GM23338 (cell line): Measurements from ENCODE around the gene POMC. TPM values are rescaled to one million over a fixed set of nuclear protein-coding genes. Genes with fewer than 3 reads are reported as not detected.
A peak's percentile ranks its signal among the peaks of the same experiment; 100 is the strongest.
"Not testable (repeated sequence)": the region's sequence is repeated elsewhere in the genome, so short reads cannot be mapped to it uniquely, and the experiment has no call there.

Experiments used
- ATAC-seq: fragments of 200-7000 bp; cut with Tn5 transposase; 3 replicates; pipeline ENCODE4 v1.9.1; 2020
- DNase-seq: peaks from one replicate; pipeline ENCODE4 v3.0.0-alpha.2; 2015; ENCODE audit warnings: low spot score
- H2AFZ ChIP-seq: fragments of 200-600 bp; sonication (generic); 2 replicates; pipeline ENCODE4 v1.8.0; 2016; ENCODE audit warnings: antibody characterized with exemption, mild to moderate bottlenecking, moderate library complexity
- H3F3A ChIP-seq: fragments of 200-600 bp; sonication (generic); replicated peaks from 2 replicates; pipeline ENCODE4 v1.8.0; 2017; ENCODE audit warnings: antibody characterized with exemption, mixed run types, low read depth
- H3K27ac ChIP-seq: fragments of 200-600 bp; sonication (generic); 2 replicates; pipeline ENCODE4 v1.6.1; 2016; ENCODE audit warnings: low read depth
- H3K27me3 ChIP-seq: fragments of 200-600 bp; sonication (generic); 2 replicates; pipeline ENCODE4 v1.8.0; 2016; ENCODE audit warnings: mild to moderate bottlenecking, mixed run types, moderate library complexity; ENCODE audit not compliant: insufficient read depth
- H3K36me3 ChIP-seq: fragments of 200-600 bp; sonication (generic); 2 replicates; pipeline ENCODE4 v1.8.0; 2016; ENCODE audit warnings: mild to moderate bottlenecking; ENCODE audit not compliant: insufficient read depth
- H3K4me1 ChIP-seq: fragments of 200-600 bp; sonication (generic); 2 replicates; pipeline ENCODE4 v1.8.0; 2016; ENCODE audit warnings: mild to moderate bottlenecking, moderate library complexity; ENCODE audit not compliant: insufficient read depth
- H3K4me2 ChIP-seq: fragments of 200-600 bp; sonication (generic); 2 replicates; pipeline ENCODE4 v1.7.1; 2017; ENCODE audit warnings: mixed run types
- H3K4me3 ChIP-seq: fragments of 200-600 bp; sonication (generic); 2 replicates; pipeline ENCODE4 v1.6.1; 2016; ENCODE audit warnings: mixed run types
- H3K79me2 ChIP-seq: fragments of 200-600 bp; sonication (generic); replicated peaks from 2 replicates; pipeline ENCODE4 v1.8.0; 2017; ENCODE audit warnings: mild to moderate bottlenecking; ENCODE audit not compliant: insufficient read depth
- H3K9me2 ChIP-seq: fragments of 200-600 bp; sonication (generic); 2 replicates; pipeline ENCODE4 v1.8.0; 2017; ENCODE audit not compliant: insufficient read depth
- H4K20me1 ChIP-seq: fragments of 200-600 bp; sonication (generic); replicated peaks from 2 replicates; pipeline ENCODE4 v1.8.0; 2017; ENCODE audit warnings: mild to moderate bottlenecking; ENCODE audit not compliant: insufficient read depth
- H3K27ac Mint-ChIP-seq: 2 replicates; pipeline ENCODE4 v1.8.0; 2020; ENCODE audit warnings: inconsistent platforms, mild to moderate bottlenecking, moderate library complexity, mixed read lengths
- H3K27me3 Mint-ChIP-seq: 3 replicates; pipeline ENCODE4 v1.8.0; 2022; ENCODE audit warnings: low read depth, mild to moderate bottlenecking, moderate library complexity, mixed read lengths, inconsistent platforms; ENCODE audit not compliant: insufficient read depth, poor library complexity
- H3K36me3 Mint-ChIP-seq: 3 replicates; pipeline ENCODE4 v1.8.0; 2021; ENCODE audit warnings: low read depth, mild to moderate bottlenecking, inconsistent platforms, moderate library complexity, mixed read lengths
- H3K4me1 Mint-ChIP-seq: 3 replicates; pipeline ENCODE4 v1.8.0; 2020; ENCODE audit warnings: mild to moderate bottlenecking, inconsistent platforms, mixed read lengths
- H3K4me3 Mint-ChIP-seq: 3 replicates; pipeline ENCODE4 v1.8.0; 2021; ENCODE audit warnings: moderate library complexity, mild to moderate bottlenecking, inconsistent platforms, mixed read lengths
- H3K9me3 Mint-ChIP-seq: 3 replicates; pipeline ENCODE4 v1.8.0; 2020; ENCODE audit warnings: moderate library complexity, mild to moderate bottlenecking, inconsistent platforms, mixed read lengths
- CREB1 ChIP-seq: fragments of 250-450 bp; sonication (Bioruptor Pico); IDR thresholded peaks from 2 replicates; pipeline ENCODE4 v1.5.0; 2020; ENCODE audit warnings: low read depth, mild to moderate bottlenecking, moderate library complexity
- EZH2 ChIP-seq: fragments of 200-600 bp; sonication (generic); IDR thresholded peaks from one replicate; pipeline ENCODE4 v1.8.0; 2017; ENCODE audit warnings: antibody characterized with exemption, mild to moderate bottlenecking, low read depth; ENCODE audit not compliant: unreplicated experiment
- EZH2phosphoT487 ChIP-seq: fragments of 200-600 bp; sonication (generic); IDR thresholded peaks from one replicate; pipeline ENCODE4 v1.8.1; 2018; ENCODE audit warnings: antibody characterized with exemption; ENCODE audit not compliant: unreplicated experiment
- NANOG ChIP-seq: IDR thresholded peaks from 2 replicates; pipeline ENCODE4 v1.6.1; 2016; ENCODE audit warnings: antibody characterized with exemption, borderline replicate concordance
- POLR2AphosphoS5 ChIP-seq: IDR thresholded peaks from 2 replicates; pipeline ENCODE4 v1.6.1; 2016; ENCODE audit warnings: antibody characterized with exemption, low read depth
- STAT1 ChIP-seq: IDR thresholded peaks from one replicate; pipeline ENCODE4 v1.6.1; 2016; ENCODE audit warnings: antibody characterized with exemption; ENCODE audit not compliant: unreplicated experiment
- ZNF331 ChIP-seq: fragments of 250-450 bp; sonication (Bioruptor Pico); IDR thresholded peaks from 2 replicates; pipeline ENCODE4 v1.5.0; 2020; ENCODE audit warnings: low read depth, mild to moderate bottlenecking, moderate library complexity
- polyA plus RNA-seq: library from polyadenylated mRNA; unstranded; fragments of >200 nt; fragmentation: Nextera tagmentation; extraction: Ambion mirVana; gene quantifications from 2 replicates; pipeline ENCODE4 v1.2.1, GENCODE V29; 2016
- total RNA-seq: library from RNA; depleted of rRNA; stranded (reverse); fragments of >200 nt; shearing (Covaris generic); gene quantifications from 2 replicates; pipeline ENCODE4 v1.2.3, GENCODE V29; 2014
- TF ChIP-seq, protein P1 (sequence below): fragments of 250-450 bp; sonication (Bioruptor Pico); IDR thresholded peaks from 2 replicates; pipeline ENCODE4 v1.5.0; 2020; ENCODE audit warnings: mild to moderate bottlenecking, moderate library complexity
- TF ChIP-seq, protein P2 (sequence below): IDR thresholded peaks from one replicate; pipeline ENCODE4 v1.6.1; 2018; ENCODE audit warnings: antibody characterized with exemption; ENCODE audit not compliant: unreplicated experiment

Gene POMC
- total and polyA plus RNA-seq, 2 experiments from 2014 or later, result 8.5 to 12.3 TPM

DNA sequence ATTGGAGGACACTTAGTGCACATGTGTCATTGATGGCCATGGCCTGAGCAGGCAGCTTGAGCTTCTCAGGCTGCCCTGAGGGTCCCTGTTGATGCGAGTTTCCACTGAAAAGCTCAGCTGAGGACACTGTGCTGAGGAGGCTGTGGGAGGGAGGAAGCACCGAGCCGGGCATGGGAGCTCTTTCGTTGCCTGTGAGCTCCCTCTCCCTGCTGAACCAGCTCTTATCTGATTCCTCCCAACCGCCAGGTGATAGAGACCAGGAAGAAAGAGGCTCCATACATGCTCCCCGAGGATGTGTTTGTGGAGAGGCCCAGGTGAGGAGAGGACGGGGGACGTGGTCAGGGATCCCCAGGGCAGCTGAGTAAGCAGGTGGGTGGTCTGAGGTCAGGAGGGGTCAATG, 27.3 kb downstream of the POMC start (continued):
- TF ChIP-seq, protein P1, sequence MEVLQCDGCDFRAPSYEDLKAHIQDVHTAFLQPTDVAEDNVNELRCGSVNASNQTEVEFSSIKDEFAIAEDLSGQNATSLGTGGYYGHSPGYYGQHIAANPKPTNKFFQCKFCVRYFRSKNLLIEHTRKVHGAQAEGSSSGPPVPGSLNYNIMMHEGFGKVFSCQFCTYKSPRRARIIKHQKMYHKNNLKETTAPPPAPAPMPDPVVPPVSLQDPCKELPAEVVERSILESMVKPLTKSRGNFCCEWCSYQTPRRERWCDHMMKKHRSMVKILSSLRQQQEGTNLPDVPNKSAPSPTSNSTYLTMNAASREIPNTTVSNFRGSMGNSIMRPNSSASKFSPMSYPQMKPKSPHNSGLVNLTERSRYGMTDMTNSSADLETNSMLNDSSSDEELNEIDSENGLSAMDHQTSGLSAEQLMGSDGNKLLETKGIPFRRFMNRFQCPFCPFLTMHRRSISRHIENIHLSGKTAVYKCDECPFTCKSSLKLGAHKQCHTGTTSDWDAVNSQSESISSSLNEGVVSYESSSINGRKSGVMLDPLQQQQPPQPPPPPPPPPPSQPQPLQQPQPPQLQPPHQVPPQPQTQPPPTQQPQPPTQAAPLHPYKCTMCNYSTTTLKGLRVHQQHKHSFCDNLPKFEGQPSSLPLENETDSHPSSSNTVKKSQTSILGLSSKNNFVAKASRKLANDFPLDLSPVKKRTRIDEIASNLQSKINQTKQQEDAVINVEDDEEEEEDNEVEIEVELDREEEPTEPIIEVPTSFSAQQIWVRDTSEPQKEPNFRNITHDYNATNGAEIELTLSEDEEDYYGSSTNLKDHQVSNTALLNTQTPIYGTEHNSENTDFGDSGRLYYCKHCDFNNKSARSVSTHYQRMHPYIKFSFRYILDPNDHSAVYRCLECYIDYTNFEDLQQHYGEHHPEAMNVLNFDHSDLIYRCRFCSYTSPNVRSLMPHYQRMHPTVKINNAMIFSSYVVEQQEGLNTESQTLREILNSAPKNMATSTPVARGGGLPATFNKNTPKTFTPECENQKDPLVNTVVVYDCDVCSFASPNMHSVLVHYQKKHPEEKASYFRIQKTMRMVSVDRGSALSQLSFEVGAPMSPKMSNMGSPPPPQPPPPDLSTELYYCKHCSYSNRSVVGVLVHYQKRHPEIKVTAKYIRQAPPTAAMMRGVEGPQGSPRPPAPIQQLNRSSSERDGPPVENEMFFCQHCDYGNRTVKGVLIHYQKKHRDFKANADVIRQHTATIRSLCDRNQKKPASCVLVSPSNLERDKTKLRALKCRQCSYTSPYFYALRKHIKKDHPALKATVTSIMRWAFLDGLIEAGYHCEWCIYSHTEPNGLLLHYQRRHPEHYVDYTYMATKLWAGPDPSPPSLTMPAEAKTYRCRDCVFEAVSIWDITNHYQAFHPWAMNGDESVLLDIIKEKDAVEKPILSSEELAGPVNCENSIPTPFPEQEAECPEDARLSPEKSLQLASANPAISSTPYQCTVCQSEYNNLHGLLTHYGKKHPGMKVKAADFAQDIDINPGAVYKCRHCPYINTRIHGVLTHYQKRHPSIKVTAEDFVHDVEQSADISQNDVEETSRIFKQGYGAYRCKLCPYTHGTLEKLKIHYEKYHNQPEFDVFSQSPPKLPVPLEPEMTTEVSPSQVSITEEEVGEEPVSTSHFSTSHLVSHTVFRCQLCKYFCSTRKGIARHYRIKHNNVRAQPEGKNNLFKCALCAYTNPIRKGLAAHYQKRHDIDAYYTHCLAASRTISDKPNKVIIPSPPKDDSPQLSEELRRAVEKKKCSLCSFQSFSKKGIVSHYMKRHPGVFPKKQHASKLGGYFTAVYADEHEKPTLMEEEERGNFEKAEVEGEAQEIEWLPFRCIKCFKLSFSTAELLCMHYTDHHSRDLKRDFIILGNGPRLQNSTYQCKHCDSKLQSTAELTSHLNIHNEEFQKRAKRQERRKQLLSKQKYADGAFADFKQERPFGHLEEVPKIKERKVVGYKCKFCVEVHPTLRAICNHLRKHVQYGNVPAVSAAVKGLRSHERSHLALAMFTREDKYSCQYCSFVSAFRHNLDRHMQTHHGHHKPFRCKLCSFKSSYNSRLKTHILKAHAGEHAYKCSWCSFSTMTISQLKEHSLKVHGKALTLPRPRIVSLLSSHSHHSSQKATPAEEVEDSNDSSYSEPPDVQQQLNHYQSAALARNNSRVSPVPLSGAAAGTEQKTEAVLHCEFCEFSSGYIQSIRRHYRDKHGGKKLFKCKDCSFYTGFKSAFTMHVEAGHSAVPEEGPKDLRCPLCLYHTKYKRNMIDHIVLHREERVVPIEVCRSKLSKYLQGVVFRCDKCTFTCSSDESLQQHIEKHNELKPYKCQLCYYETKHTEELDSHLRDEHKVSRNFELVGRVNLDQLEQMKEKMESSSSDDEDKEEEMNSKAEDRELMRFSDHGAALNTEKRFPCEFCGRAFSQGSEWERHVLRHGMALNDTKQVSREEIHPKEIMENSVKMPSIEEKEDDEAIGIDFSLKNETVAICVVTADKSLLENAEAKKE, result no peak
- TF ChIP-seq EZH2phosphoT487 (no peak), STAT1 (no peak)

DNA sequence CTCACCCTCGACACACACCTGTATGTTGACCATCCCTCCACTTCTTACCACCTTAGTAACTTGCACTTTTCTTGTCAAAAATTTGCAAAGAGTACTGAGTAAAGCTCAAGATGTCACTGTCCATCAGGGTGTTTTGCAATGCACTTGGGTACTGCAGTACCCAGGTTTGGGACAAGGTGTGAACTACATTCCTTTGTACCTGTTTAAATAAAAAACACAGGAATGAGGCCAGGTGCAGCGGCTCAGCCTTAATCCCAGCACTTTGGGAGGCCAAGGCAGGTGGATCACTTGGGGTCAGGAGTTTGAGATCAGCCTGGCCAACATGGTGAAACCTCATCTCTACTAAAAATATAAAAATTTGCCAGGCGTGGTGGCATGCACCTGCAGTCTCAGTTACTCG, 27.8 kb downstream of the POMC start:
- not testable (repeated sequence) for H3K27ac Mint-ChIP-seq, H3F3A ChIP-seq, H3K27ac ChIP-seq, H3K4me1 Mint-ChIP-seq, H4K20me1 ChIP-seq, H3K4me2 ChIP-seq, H3K27me3 Mint-ChIP-seq, H3K4me3 ChIP-seq, H3K79me2 ChIP-seq, ATAC-seq, H3K36me3 ChIP-seq, H3K4me1 ChIP-seq, H3K27me3 ChIP-seq, H3K4me3 Mint-ChIP-seq, H2AFZ ChIP-seq, H3K9me2 ChIP-seq, H3K36me3 Mint-ChIP-seq, DNase-seq, H3K9me3 Mint-ChIP-seq

DNA sequence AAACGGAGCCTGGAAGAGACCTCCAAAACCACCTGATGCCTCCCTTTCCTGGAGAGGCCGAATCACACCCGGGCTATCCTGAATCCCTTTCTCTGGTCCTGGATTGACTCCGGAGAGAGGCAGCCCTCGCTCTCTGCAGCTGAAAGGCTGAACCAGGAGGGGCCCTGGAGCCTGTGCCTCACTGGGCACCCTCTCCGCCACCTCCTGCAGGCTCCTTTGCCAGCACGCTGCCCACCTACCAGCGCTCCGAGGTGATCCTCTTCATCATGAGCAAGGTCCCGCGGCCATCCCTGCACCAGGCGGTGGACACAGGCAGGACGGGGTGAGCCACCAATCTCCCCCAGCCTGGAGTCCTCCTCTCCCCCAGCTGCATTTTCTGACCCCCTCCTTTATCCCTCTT, 35.7 kb downstream of the POMC start:
- no peak overlapping the region for H3K27ac Mint-ChIP-seq
- no peaks in the 10 kb centered on the region for H3K79me2 ChIP-seq
- ATAC-seq, result no peak
- H3K4me1 Mint-ChIP-seq, result peaks cover 9% of the 10 kb centered on the region
- H3K27me3 Mint-ChIP-seq, result peaks cover 26% of the 10 kb centered on the region
- H3K9me3 Mint-ChIP-seq, result no peaks in the 10 kb centered on the region; the same call in 2 of the 3 replicates
- H3F3A ChIP-seq, result no peaks in the 10 kb centered on the region
- DNase-seq, result no peak
- H3K27ac ChIP-seq, result no peak overlapping the region
- H3K27me3 ChIP-seq, result peaks cover 32% of the 10 kb centered on the region
- no peak overlapping the region for H3K4me3 Mint-ChIP-seq
- H3K9me2 ChIP-seq, result no peaks in the 10 kb centered on the region
- peaks cover 8% of the 10 kb centered on the region for H3K4me1 ChIP-seq
- H3K4me3 ChIP-seq, result peak overlapping the region; percentile 57; the same call in 1 of the 2 replicates
- no peaks in the 10 kb centered on the region for H3K36me3 ChIP-seq
- H3K36me3 Mint-ChIP-seq, result no peaks in the 10 kb centered on the region; the same call in 2 of the 3 replicates
- H2AFZ ChIP-seq, result no peak overlapping the region
- H4K20me1 ChIP-seq, result no peaks in the 10 kb centered on the region; the same call in 1 of the 2 replicates
- H3K4me2 ChIP-seq, result peak overlapping the region; percentile 89
- no peak for TF ChIP-seq CREB1 (CRISPR knock-in tag)
- TF ChIP-seq EZH2, result no peak
- no peak for TF ChIP-seq POLR2AphosphoS5
- no peak for TF ChIP-seq EZH2phosphoT487
- no peak for TF ChIP-seq ZNF331
- no peak for TF ChIP-seq NANOG
- TF ChIP-seq, protein P2, sequence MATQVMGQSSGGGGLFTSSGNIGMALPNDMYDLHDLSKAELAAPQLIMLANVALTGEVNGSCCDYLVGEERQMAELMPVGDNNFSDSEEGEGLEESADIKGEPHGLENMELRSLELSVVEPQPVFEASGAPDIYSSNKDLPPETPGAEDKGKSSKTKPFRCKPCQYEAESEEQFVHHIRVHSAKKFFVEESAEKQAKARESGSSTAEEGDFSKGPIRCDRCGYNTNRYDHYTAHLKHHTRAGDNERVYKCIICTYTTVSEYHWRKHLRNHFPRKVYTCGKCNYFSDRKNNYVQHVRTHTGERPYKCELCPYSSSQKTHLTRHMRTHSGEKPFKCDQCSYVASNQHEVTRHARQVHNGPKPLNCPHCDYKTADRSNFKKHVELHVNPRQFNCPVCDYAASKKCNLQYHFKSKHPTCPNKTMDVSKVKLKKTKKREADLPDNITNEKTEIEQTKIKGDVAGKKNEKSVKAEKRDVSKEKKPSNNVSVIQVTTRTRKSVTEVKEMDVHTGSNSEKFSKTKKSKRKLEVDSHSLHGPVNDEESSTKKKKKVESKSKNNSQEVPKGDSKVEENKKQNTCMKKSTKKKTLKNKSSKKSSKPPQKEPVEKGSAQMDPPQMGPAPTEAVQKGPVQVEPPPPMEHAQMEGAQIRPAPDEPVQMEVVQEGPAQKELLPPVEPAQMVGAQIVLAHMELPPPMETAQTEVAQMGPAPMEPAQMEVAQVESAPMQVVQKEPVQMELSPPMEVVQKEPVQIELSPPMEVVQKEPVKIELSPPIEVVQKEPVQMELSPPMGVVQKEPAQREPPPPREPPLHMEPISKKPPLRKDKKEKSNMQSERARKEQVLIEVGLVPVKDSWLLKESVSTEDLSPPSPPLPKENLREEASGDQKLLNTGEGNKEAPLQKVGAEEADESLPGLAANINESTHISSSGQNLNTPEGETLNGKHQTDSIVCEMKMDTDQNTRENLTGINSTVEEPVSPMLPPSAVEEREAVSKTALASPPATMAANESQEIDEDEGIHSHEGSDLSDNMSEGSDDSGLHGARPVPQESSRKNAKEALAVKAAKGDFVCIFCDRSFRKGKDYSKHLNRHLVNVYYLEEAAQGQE, result no peak
- TF ChIP-seq STAT1, result no peak
